LNCaP clone FGC (cell line): Measurements from ENCODE around the gene TMEM132D.

Experiments
- DNase-seq: peaks from one replicate; pipeline ENCODE4 v3.0.0-alpha.2; 2011; ENCODE audit warnings: low read depth
- H3K4me3 ChIP-seq: 2 replicates; pipeline ENCODE4 v1.5.1; 2011; ENCODE audit warnings: mild to moderate bottlenecking, low read depth, low read length, control low read depth
- TF ChIP-seq, protein P1 (sequence below): IDR thresholded peaks from 2 replicates; pipeline ENCODE4 v1.5.1; 2012; ENCODE audit warnings: mild to moderate bottlenecking; ENCODE audit not compliant: control insufficient read depth, insufficient read depth; ENCODE audit errors: extremely low read depth

Gene TMEM132D

DNA sequence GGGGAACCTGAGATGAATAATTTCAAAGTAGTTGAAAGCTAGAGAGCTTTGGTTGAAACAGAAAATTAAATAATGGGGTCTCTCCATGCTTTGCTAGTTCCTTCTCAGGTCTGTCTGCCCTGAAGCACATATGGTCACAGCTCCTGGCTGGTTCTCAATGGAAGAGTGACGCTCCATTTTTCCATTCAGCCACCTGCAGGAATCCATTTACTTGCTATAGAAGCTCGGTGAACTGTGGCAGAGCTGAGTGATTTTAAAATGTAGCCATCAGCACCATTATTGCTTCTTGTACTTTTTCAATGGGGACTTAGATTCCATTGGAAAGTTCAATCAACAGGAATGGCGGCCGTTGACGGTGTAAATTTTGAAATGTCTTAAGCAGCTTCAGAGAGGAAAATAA, 525.3 kb downstream of the TMEM132D start:
- no peak for DNase-seq
- TF ChIP-seq, protein P1, sequence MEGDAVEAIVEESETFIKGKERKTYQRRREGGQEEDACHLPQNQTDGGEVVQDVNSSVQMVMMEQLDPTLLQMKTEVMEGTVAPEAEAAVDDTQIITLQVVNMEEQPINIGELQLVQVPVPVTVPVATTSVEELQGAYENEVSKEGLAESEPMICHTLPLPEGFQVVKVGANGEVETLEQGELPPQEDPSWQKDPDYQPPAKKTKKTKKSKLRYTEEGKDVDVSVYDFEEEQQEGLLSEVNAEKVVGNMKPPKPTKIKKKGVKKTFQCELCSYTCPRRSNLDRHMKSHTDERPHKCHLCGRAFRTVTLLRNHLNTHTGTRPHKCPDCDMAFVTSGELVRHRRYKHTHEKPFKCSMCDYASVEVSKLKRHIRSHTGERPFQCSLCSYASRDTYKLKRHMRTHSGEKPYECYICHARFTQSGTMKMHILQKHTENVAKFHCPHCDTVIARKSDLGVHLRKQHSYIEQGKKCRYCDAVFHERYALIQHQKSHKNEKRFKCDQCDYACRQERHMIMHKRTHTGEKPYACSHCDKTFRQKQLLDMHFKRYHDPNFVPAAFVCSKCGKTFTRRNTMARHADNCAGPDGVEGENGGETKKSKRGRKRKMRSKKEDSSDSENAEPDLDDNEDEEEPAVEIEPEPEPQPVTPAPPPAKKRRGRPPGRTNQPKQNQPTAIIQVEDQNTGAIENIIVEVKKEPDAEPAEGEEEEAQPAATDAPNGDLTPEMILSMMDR: no peak

DNA sequence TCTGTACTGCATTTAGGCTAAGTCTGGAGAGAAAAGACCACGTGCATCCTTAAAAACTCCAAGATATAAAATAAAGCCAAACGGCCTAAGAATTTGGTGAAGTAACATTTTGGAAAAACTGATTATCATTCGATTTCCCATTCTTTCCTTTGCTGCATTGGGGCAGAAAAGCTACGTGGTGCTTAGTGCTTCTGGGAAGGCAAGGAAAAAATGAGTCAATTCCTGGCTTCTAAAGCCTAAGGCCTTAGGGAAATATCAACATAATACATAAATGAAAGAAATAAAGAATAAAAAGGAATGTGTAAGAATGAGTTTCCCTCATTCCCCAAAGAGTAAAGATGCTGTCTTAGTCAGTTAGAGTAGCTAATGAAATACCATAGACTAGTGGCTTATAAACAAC, 530.1 kb downstream of the TMEM132D start:
- no peak overlapping the region for H3K4me3 ChIP-seq
- TF ChIP-seq, protein P1: no peak
- no peak for DNase-seq

More for the DNA sequence above, 525.3 kb downstream of the TMEM132D start:
- no peak overlapping the region for H3K4me3 ChIP-seq

DNA sequence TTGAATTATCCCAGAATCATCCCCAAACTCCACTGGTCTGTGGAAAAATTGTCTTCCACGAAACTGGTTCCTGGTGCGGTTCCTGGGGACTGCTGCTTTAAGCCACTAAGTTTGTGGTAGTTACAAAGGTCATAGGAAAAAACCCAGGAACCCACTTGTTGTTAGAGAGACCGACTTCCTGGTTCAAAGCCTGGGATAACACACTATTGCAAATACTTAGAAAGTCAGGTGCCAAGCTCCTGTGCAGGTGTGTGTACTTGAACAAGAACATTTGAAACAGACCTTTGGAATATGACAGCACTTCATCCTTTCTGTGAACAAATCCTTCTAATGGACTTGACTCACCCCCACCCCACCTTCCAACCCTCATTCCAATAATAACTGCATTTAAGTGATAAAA, 530.9 kb downstream of the TMEM132D start:
- TF ChIP-seq, protein P1: no peak
- no peak for DNase-seq
- no peak overlapping the region for H3K4me3 ChIP-seq

DNA sequence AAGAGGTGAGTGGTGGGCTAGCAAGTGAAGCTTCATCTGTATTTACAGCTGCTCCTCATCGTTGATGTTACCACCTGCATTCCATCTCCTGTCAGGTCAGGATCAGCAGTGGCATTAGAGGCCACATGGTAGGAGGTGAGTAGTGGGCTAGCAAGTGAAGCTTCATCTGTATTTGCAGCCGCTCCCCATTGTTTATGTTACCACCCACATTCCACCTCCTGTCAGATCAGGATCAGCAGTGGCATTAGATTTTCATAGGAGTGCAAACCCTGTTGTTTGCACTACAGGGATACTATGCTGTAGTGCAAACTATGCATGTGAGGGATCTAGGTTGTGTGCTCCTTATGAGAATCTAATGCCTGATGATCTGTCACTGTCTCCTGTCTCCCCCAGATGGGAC, 531.5 kb downstream of the TMEM132D start:
- no peak overlapping the region for H3K4me3 ChIP-seq
- TF ChIP-seq, protein P1: no peak
- no peak for DNase-seq

DNA sequence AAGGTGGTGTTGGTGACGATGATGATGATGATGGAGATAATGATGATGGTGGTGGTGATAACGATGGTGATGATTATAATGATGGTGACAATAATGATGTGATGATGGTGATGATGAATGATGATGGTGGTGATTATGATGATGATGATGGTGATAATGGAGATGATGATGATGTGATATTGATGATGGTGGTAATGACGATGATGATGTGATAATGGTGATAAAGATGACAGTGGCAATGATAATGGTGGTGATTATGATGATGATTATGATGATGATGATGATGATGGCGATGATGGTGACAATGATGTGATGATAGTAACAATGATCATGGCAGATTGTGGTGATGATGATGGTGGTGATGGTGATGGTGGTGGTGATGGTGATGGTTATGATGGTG, 532.6 kb downstream of the TMEM132D start:
- no peak for DNase-seq
- H3K4me3 ChIP-seq: no peak overlapping the region
- TF ChIP-seq, protein P1: no peak

DNA sequence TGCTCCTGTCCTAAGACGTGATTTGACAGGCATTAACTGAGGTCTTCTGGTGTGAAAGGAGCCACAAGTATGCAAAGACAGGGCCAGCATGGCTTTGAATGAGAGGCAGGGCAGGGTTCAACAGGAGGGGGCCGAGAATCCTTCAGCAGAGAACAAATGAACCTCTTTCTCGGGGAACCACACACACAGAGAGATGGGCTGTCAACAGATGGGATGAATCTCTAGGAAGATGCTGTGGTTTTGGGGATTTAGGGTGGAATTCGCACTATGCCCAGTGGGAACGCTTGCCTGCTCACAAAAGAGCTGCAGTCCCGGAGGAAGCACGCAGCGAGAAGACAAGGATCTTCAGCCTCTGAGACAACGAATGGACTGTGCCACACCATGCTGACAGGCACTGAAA, 537.2 kb downstream of the TMEM132D start:
- no peak overlapping the region for H3K4me3 ChIP-seq
- DNase-seq: no peak
- TF ChIP-seq, protein P1: no peak

DNA sequence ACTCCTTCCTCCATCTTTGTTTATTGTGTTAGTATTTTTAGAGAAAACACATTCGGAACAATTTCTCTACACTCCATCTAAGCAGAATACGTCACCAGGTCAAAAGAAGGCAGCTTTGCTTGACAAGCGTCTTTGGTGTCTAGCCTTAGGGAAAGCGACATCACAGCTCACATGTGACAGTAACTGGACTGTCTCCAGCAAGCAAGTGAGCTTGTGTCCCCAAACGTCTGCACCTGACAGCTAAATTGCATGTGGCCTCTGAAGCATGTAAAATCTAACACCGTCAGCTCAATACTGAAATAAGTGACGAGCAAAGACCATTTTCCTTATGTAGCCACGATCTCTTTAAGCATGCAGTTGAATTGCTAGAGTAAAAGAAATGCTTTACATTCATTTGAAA, 540.8 kb downstream of the TMEM132D start:
- TF ChIP-seq, protein P1: no peak

More for the DNA sequence above, 540.8 kb downstream of the TMEM132D start:
- H3K4me3 ChIP-seq: no peak overlapping the region
- DNase-seq: no peak
